OCI-LY1 (cell line): ENCODE measurements around the gene UTP11.

Experiments
- H2AFZ ChIP-seq: fragments of 200-600 bp; sonication (generic), shearing (Covaris generic); 2 replicates; pipeline ENCODE4 v1.6.0; 2014; ENCODE audit warnings: antibody characterized with exemption, mild to moderate bottlenecking, low read length
- H3F3A ChIP-seq: fragments of 200-600 bp; sonication (generic), shearing (Covaris generic); 2 replicates; pipeline ENCODE4 v1.6.0; 2014; ENCODE audit warnings: mild to moderate bottlenecking, antibody characterized with exemption, low read length, moderate library complexity; ENCODE audit not compliant: insufficient read depth
- H3K27ac ChIP-seq: fragments of 200-600 bp; sonication (generic); 2 replicates; pipeline ENCODE4 v1.5.1; 2014; ENCODE audit warnings: low read length, mixed run types, mild to moderate bottlenecking, low read depth; ENCODE audit not compliant: poor library complexity, severe bottlenecking
- H3K27me3 ChIP-seq: fragments of 200-600 bp; sonication (generic); 2 replicates; pipeline ENCODE4 v1.6.0; 2014; ENCODE audit warnings: antibody characterized with exemption, mild to moderate bottlenecking, low read length, moderate library complexity; ENCODE audit not compliant: insufficient read depth
- H3K36me3 ChIP-seq: fragments of 200-600 bp; sonication (generic); 2 replicates; pipeline ENCODE4 v1.6.1; 2014; ENCODE audit warnings: mild to moderate bottlenecking, antibody characterized with exemption, low read length, moderate library complexity, mixed read lengths; ENCODE audit not compliant: insufficient read depth
- H3K4me1 ChIP-seq: fragments of 200-600 bp; sonication (generic); 2 replicates; pipeline ENCODE4 v1.5.1; 2014; ENCODE audit warnings: mild to moderate bottlenecking, low read length, moderate library complexity; ENCODE audit not compliant: insufficient read depth, severe bottlenecking
- H3K4me2 ChIP-seq: fragments of 200-600 bp; sonication (generic), shearing (Covaris generic); 2 replicates; pipeline ENCODE4 v1.6.1; 2014; ENCODE audit warnings: low read length
- H3K4me3 ChIP-seq: fragments of 200-600 bp; sonication (generic); 2 replicates; pipeline ENCODE4 v1.5.1; 2014; ENCODE audit warnings: low read length, low read depth, mild to moderate bottlenecking, mixed read lengths; ENCODE audit not compliant: poor library complexity, severe bottlenecking
- H3K79me2 ChIP-seq: fragments of 200-600 bp; shearing (Covaris generic); 2 replicates; pipeline ENCODE4 v1.6.1; 2016; ENCODE audit warnings: mixed run types, low read length, mixed read lengths; ENCODE audit not compliant: insufficient read depth
- H3K9ac ChIP-seq: fragments of 200-600 bp; sonication (generic), shearing (Covaris generic); 2 replicates; pipeline ENCODE4 v1.6.1; 2014; ENCODE audit warnings: mild to moderate bottlenecking, low read length, mixed read lengths
- H3K9me2 ChIP-seq: fragments of 200-600 bp; sonication (generic), shearing (Covaris generic); 2 replicates; pipeline ENCODE4 v1.6.1; 2014; ENCODE audit warnings: low read depth, mild to moderate bottlenecking, low read length, mixed read lengths
- H3K9me3 ChIP-seq: fragments of 200-600 bp; shearing (Covaris generic); 2 replicates; pipeline ENCODE4 v1.6.1; 2014; ENCODE audit warnings: low read length, mixed read lengths
- H4K20me1 ChIP-seq: fragments of 200-600 bp; sonication (generic), shearing (Covaris generic); 2 replicates; pipeline ENCODE4 v1.6.0; 2016; ENCODE audit warnings: mild to moderate bottlenecking, low read length; ENCODE audit not compliant: insufficient read depth
- CTCF ChIP-seq: fragments of 200-600 bp; sonication (generic), shearing (Covaris generic); IDR thresholded peaks from 2 replicates; pipeline ENCODE4 v1.5.1; 2017; ENCODE audit warnings: mild to moderate bottlenecking, antibody characterized with exemption, low read length, moderate library complexity, mixed read lengths
- EZH2 ChIP-seq: fragments of 200-600 bp; sonication (generic), shearing (Covaris generic); IDR thresholded peaks from 2 replicates; pipeline ENCODE4 v1.8.0; 2017; ENCODE audit warnings: borderline replicate concordance, mixed run types, mild to moderate bottlenecking, antibody characterized with exemption, low read length, moderate library complexity, mixed read lengths

The UTP11 gene

GRCh38 chr1:38037221-38037939 is 24.8 kb downstream of the UTP11 start:
- H3K36me3 ChIP-seq, result no peaks in the 10 kb centered on the region
- no peak overlapping the region for H3K4me3 ChIP-seq
- no peaks in the 10 kb centered on the region for H3F3A ChIP-seq
- no peak for TF ChIP-seq EZH2
- TF ChIP-seq CTCF, result peak; percentile 39
- H2AFZ ChIP-seq, result no peak overlapping the region
- H3K79me2 ChIP-seq, result no peaks in the 10 kb centered on the region
- H3K9ac ChIP-seq, result no peak overlapping the region
- no peak overlapping the region for H3K27ac ChIP-seq
- no peaks in the 10 kb centered on the region for H3K4me1 ChIP-seq
- no peaks in the 10 kb centered on the region for H4K20me1 ChIP-seq
- H3K4me2 ChIP-seq, result no peak overlapping the region
- H3K9me2 ChIP-seq, result no peaks in the 10 kb centered on the region
- peaks cover 4% of the 10 kb centered on the region; the same call in 1 of the 2 replicates for H3K27me3 ChIP-seq
- no peaks in the 10 kb centered on the region for H3K9me3 ChIP-seq

- no peaks in the 10 kb centered on the region for H3K79me2 ChIP-seq
- no peaks in the 10 kb centered on the region for H3K9me3 ChIP-seq
- TF ChIP-seq CTCF (no peak), EZH2 (no peak)
- no peaks in the 10 kb centered on the region for H3K36me3 ChIP-seq
- no peaks in the 10 kb centered on the region for H3K9me2 ChIP-seq
- H3K27me3 ChIP-seq, result peaks cover 4% of the 10 kb centered on the region; the same call in 1 of the 2 replicates
- H3K9ac ChIP-seq, result no peak overlapping the region
- no peaks in the 10 kb centered on the region for H4K20me1 ChIP-seq
- no peak overlapping the region for H2AFZ ChIP-seq
- H3K4me1 ChIP-seq, result no peaks in the 10 kb centered on the region
- H3K27ac ChIP-seq, result no peak overlapping the region
- no peak overlapping the region for H3K4me2 ChIP-seq
- H3F3A ChIP-seq, result no peaks in the 10 kb centered on the region
- H3K4me3 ChIP-seq, result no peak overlapping the region
These were observed 26.3 kb downstream of the UTP11 start for GRCh38 chr1:38038861-38039260.

- no peak overlapping the region for H3K4me3 ChIP-seq
- no peaks in the 10 kb centered on the region for H3K36me3 ChIP-seq
- H3K79me2 ChIP-seq, result no peaks in the 10 kb centered on the region
- H3K9me3 ChIP-seq, result no peaks in the 10 kb centered on the region
- no peak overlapping the region for H3K4me2 ChIP-seq
- no peaks in the 10 kb centered on the region for H4K20me1 ChIP-seq
- no peak for TF ChIP-seq EZH2
- TF ChIP-seq CTCF, result no peak
- no peak overlapping the region for H2AFZ ChIP-seq
- peaks cover 4% of the 10 kb centered on the region; the same call in 1 of the 2 replicates for H3K27me3 ChIP-seq
- H3K4me1 ChIP-seq, result no peaks in the 10 kb centered on the region
- H3K27ac ChIP-seq, result no peak overlapping the region
- no peaks in the 10 kb centered on the region for H3F3A ChIP-seq
- no peak overlapping the region for H3K9ac ChIP-seq
- H3K9me2 ChIP-seq, result no peaks in the 10 kb centered on the region
These were observed 27.0 kb downstream of the UTP11 start for GRCh38 chr1:38039331-38040088.
